ENCODE results near the gene ANKRD6. TPM values are rescaled to one million over a fixed set of nuclear protein-coding genes. Genes with fewer than 3 reads are reported as not detected.

ANKRD6 gene
- total RNA-seq, 1 experiment from 2014 or later: 5.6 TPM

- H2BK120ac ChIP-seq (ENCODE audit: low read depth, low read length, poor library complexity, severe bottlenecking): no peak overlapping the region
- no peaks in the 10 kb centered on the region for H3K4me1 ChIP-seq (ENCODE audit: insufficient read depth, low read length)
- no peak overlapping the region for H3T11ph ChIP-seq (ENCODE audit: low read length)
- H2BK20ac ChIP-seq (ENCODE audit: low read depth, low read length, poor library complexity, severe bottlenecking): no peak overlapping the region
- no peak overlapping the region for H3K56ac ChIP-seq (ENCODE audit: insufficient read length, low read depth, low read length)
- no peak overlapping the region for H3K4ac ChIP-seq (ENCODE audit: low read depth, low read length)
- H3K18ac ChIP-seq (ENCODE audit: insufficient read length, low read depth, low read length): no peak overlapping the region
- Mint-ChIP-seq H3K27me3 (ENCODE audit: low read depth) (no peaks in the 10 kb centered on the region; the same call in 1 of the 2 replicates), H3K4me3 (no peak overlapping the region), H3K9me3 (no peaks in the 10 kb centered on the region; a peak in 1 of 5 replicates), H3K4me1 (no peaks in the 10 kb centered on the region), H3K27ac (no peak overlapping the region), H3K36me3 (ENCODE audit: insufficient read depth in 1 of 3, low read depth in 3 of 3) (no peaks in the 10 kb centered on the region)
- DNase-seq: no peak
- no peak for TF ChIP-seq CTCF (conservative IDR thresholded peaks at IDR 0.05)
- no peak overlapping the region for H2BK12ac ChIP-seq (ENCODE audit: insufficient read length, low read depth, low read length)
- no peak overlapping the region for H3K23ac ChIP-seq (ENCODE audit: insufficient read length, low read depth, low read length)
- H3K9me3 ChIP-seq (ENCODE audit: control insufficient read depth, low read depth, low read length): no peaks in the 10 kb centered on the region
- no peak overlapping the region for H2AFZ ChIP-seq (ENCODE audit: low read length)
- peaks cover 3% of the 10 kb centered on the region for H4K20me1 ChIP-seq (ENCODE audit: control insufficient read depth, insufficient read depth, insufficient read length)
- no peaks in the 10 kb centered on the region for H3K27me3 ChIP-seq (ENCODE audit: insufficient read depth, low read length)
- H2AK5ac ChIP-seq (ENCODE audit: insufficient read length, low read length): no peak overlapping the region
- no peak overlapping the region for H3K27ac ChIP-seq (ENCODE audit: insufficient read length, low read depth, low read length)
- no peak overlapping the region for H4K91ac ChIP-seq (ENCODE audit: insufficient read length, low read depth, low read length)
- no peak overlapping the region for H2BK5ac ChIP-seq (ENCODE audit: insufficient read length, low read length)
- H3K23me2 ChIP-seq (ENCODE audit: insufficient read length, low read depth, low read length, poor library complexity, severe bottlenecking): no peaks in the 10 kb centered on the region
- no CpG with 5 or more reads among the region's 1 CpG for WGBS (ENCODE audit: extremely low coverage, insufficient read length, low lambda C conversion rate)
- H3K9ac ChIP-seq (ENCODE audit: extremely low read depth, insufficient read length, low read length): no peak overlapping the region
- no peak overlapping the region for H3K14ac ChIP-seq (ENCODE audit: insufficient read depth, low read length)
- H3K79me2 ChIP-seq (ENCODE audit: insufficient read depth, low read length): no peaks in the 10 kb centered on the region; the same call in 1 of the 2 replicates
- H2BK15ac ChIP-seq (ENCODE audit: low read depth, low read length): no peak overlapping the region
- no peaks in the 10 kb centered on the region for H3K79me1 ChIP-seq (ENCODE audit: insufficient read depth, low read depth, low read length, poor library complexity, severe bottlenecking)
- no peak overlapping the region for H4K5ac ChIP-seq (ENCODE audit: insufficient read length, low read depth, low read length)
- H3K4me2 ChIP-seq (ENCODE audit: insufficient read depth, insufficient read length, low read length): no peak overlapping the region
- no peak overlapping the region for H4K8ac ChIP-seq (replicated peaks; ENCODE audit: insufficient read length, low read depth, low read length)
These were observed 19.3 kb downstream of the ANKRD6 start for GRCh38 chr6:89452281-89452680.
